ENCODE results near the gene MR1.
A peak's percentile ranks its signal among the peaks of the same experiment; 100 is the strongest.
"Not testable (repeated sequence)": the region's sequence is repeated elsewhere in the genome, so short reads cannot be mapped to it uniquely, and the experiment has no call there.

The MR1 gene

GRCh38 chr1:181028615-181029014 is 5.2 kb upstream of the MR1 start:
- DNase-seq (ENCODE audit: low read depth in 4 of 4, low spot score in 1 of 4): no peak

- no peak for DNase-seq (ENCODE audit: low read depth in 4 of 4, low spot score in 1 of 4)
These were observed 1.2 kb upstream of the MR1 start for GRCh38 chr1:181032535-181032934.

- no peak for DNase-seq (ENCODE audit: low read depth in 4 of 4, low spot score in 1 of 4)
These were observed 520 bp upstream of the MR1 start for GRCh38 chr1:181033128-181033798.

GRCh38 chr1:181035210-181035609 is 1.4 kb downstream of the MR1 start:
- DNase-seq (ENCODE audit: low read depth in 4 of 4, low spot score in 1 of 4): not testable (repeated sequence)

- no peak for DNase-seq (ENCODE audit: low read depth in 4 of 4, low spot score in 1 of 4)
These were observed 2.5 kb downstream of the MR1 start for GRCh38 chr1:181036107-181036836.

GRCh38 chr1:181037386-181037785 is 3.6 kb downstream of the MR1 start:
- DNase-seq (ENCODE audit: low read depth in 4 of 4, low spot score in 1 of 4): no peak

GRCh38 chr1:181038399-181038873 is 4.7 kb downstream of the MR1 start:
- peak in 2 of 4 experiments; percentile 33 to 47 for DNase-seq (ENCODE audit: low read depth in 4 of 4, low spot score in 1 of 4)

- DNase-seq (ENCODE audit: low read depth in 4 of 4, low spot score in 1 of 4): no peak
These were observed 6.6 kb downstream of the MR1 start for GRCh38 chr1:181040284-181040865.

- no peak for DNase-seq (ENCODE audit: low read depth in 4 of 4, low spot score in 1 of 4)
These were observed 9.5 kb downstream of the MR1 start for GRCh38 chr1:181043025-181043888.

- DNase-seq (ENCODE audit: low read depth in 4 of 4, low spot score in 1 of 4): peak in 1 of 4 experiments; percentile 22
These were observed 10.7 kb downstream of the MR1 start for GRCh38 chr1:181044449-181044966.

GRCh38 chr1:181045946-181046345 is 12.2 kb downstream of the MR1 start:
- DNase-seq (ENCODE audit: low read depth in 4 of 4, low spot score in 1 of 4): not testable (repeated sequence)

GRCh38 chr1:181049378-181049777 is 15.6 kb downstream of the MR1 start:
- DNase-seq (ENCODE audit: low read depth in 4 of 4, low spot score in 1 of 4): no peak

GRCh38 chr1:181050922-181051321 is 17.1 kb downstream of the MR1 start:
- DNase-seq (ENCODE audit: low read depth in 4 of 4, low spot score in 1 of 4): no peak

GRCh38 chr1:181056560-181056959 is 22.8 kb downstream of the MR1 start:
- DNase-seq (ENCODE audit: low read depth in 4 of 4, low spot score in 1 of 4): no peak

- DNase-seq (ENCODE audit: low read depth in 4 of 4, low spot score in 1 of 4): no peak
These were observed 23.3 kb downstream of the MR1 start for GRCh38 chr1:181057079-181057478.

GRCh38 chr1:181059435-181059834 is 25.7 kb downstream of the MR1 start:
- DNase-seq (ENCODE audit: low read depth in 4 of 4, low spot score in 1 of 4): no peak

- no peak for DNase-seq (ENCODE audit: low read depth in 4 of 4, low spot score in 1 of 4)
These were observed 26.3 kb downstream of the MR1 start for GRCh38 chr1:181060066-181060465.

GRCh38 chr1:181060947-181061346 is 27.2 kb downstream of the MR1 start:
- not testable (repeated sequence) for DNase-seq (ENCODE audit: low read depth in 4 of 4, low spot score in 1 of 4)

- no peak for DNase-seq (ENCODE audit: low read depth in 4 of 4, low spot score in 1 of 4)
These were observed 27.7 kb downstream of the MR1 start for GRCh38 chr1:181061487-181061886.

GRCh38 chr1:181061891-181062835 is 28.4 kb downstream of the MR1 start:
- DNase-seq (ENCODE audit: low read depth in 4 of 4, low spot score in 1 of 4): no peak

Data from stimulated activated CD4-positive, alpha-beta T cell treated with anti-CD3 and anti-CD28 coated beads, Interleukin-1b, Interleukin-23, amount 100 ng/mL, for 24 hours (primary cell).